LoVo (cell line): Measurements from ENCODE around the gene GJD4.

ENCODE experiments used
- DNase-seq: peaks from one replicate; pipeline ENCODE4 v3.0.0-alpha.2; 2016; ENCODE audit warnings: low spot score

The GJD4 gene

DNA sequence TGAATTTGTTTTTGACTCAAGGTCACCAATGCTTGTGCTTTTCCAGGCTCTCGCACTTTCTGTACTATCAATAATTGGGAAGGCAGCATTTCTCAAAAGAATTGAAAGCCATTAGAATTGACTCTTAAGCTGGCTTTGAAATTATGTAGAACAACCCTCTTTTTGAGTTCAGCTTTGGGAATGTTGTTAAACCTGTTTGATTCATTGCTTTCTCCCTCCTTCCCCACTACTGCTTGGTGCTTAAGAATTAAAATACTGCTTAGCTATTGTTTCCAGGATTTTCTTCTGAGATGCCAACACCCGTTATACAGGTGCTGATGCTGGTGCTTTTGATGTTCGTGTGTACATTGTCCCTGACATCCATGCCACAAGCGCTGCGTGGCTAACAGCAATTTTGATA lies 52.5 kb downstream of the GJD4 start:
- DNase-seq: no peak
